ENCODE measurements around the gene GPR153. TPM values are rescaled to one million over a fixed set of nuclear protein-coding genes. Genes with fewer than 3 reads are reported as not detected.

Gene GPR153
- total RNA-seq, 1 experiment from 2014 or later = 4.8 TPM

GRCh38 chr1:6269720-6270400 is 9.0 kb upstream of the GPR153 start:
- DNase-seq (ENCODE audit: low spot score) = peak; percentile 59

DNA sequence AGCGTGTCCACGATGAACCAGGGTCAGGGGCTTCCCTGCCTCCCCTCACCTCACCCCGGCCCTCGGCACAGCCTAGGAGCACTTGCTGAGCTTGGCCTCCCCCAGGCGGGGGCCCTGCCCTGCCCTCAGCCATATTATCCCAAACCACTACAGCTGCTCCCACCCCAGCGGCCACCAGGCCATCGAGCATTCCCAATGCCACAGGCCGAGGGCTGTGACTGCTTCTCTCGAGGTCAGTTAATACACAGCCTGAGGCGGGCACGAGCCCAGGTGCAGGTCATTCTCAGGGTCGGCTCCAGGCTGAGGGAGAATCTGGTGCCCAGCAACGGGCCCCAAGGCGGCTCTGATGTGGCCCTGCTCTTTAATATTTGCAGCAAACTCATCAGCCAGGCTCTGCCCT is 8.4 kb upstream of the GPR153 start:
- DNase-seq (ENCODE audit: low spot score) = no peak

DNA sequence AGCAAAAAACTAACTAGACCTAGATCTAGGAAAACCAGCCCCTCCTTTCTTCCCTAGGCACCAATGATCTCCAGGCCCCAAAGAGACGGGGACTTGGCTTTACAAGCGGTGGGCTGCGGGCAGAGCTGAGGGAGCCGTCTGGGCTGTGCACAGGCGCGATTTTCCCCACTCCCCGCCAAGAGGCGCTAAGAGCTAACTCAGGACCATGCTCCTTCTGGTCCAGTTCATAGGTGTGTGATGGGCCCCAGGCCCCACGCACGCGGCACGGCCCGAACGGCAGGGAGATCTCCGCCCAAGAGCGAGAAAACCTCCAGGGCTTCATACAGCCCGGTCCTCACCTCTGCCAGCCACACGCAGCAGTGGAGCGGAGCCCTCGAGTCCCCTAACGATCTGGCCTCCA is 7.5 kb upstream of the GPR153 start:
- no peak for DNase-seq (ENCODE audit: low spot score)

DNA sequence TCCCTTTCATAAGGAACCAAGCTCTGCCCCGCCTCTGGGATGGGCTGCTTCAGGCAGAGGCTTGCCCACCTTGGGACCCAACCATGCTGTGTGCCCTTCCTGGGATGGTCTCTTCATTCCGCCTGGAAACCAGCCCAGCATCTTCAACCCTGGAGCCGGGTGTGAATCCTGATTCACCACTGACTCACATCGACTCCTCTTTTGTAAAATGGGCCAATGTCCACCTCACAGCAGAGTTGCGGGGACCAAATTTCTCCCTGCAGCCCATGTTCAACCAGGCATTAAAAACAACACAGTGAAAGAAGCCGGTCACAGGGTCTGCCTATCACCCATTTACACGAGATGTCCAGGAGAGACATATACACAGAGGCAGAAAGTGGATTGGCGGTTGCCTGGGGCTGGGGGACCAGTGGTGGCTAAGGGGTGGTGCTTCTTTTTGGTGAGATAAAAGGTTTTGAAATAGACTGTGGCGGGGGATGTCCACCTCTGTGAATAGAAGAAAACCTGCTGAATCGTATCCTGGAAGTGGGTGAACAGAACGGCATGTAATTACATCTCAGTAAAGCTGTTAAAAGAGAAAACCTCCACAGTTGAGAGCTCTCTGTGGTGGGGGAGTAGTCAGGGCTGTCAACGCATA is 6.9 kb upstream of the GPR153 start:
- DNase-seq (ENCODE audit: low spot score) = no peak

DNA sequence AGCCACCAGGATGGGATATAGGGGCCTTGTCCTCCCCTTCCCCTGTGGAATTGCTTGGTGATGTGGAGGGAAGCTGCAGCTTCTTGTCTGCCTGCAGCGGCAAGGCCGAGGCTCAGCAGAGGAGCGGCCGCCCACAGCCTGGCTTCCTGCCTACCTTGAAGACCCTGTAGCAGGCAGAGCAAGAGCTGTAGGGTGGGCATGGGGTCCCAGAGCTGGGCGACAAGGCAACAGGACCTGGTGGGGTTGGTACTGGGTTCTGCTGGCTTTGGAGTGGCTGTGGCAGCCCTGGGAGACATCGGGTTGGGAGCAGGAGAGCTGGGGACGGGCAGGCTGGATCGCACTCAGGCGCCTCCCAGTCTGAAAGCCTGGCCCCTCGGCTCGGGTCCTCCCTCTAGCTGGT is 5.7 kb upstream of the GPR153 start:
- no peak for DNase-seq (ENCODE audit: low spot score)

DNA sequence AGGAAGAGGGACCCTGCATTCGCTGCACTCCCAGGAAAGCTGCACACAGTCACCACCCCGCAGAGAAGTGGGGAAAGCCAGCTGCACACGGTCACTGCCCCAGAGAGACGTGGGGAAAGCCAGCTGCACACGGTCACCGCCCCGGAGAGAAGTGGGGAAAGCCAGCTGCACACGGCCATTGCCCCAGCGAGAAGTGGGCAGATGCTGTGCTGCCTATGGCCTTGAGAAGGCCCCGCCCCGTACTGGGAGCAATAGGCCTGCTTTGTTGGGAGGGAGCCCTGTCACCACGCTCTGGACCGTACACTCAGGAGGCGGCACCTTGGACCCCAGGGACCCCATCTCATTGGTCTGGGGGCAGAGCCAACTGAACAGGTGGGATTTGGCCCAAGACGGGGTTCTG is 4.3 kb upstream of the GPR153 start:
- DNase-seq (ENCODE audit: low spot score) = no peak

GRCh38 chr1:6263716-6264115 is 2.8 kb upstream of the GPR153 start:
- no peak for DNase-seq (ENCODE audit: low spot score)

DNA sequence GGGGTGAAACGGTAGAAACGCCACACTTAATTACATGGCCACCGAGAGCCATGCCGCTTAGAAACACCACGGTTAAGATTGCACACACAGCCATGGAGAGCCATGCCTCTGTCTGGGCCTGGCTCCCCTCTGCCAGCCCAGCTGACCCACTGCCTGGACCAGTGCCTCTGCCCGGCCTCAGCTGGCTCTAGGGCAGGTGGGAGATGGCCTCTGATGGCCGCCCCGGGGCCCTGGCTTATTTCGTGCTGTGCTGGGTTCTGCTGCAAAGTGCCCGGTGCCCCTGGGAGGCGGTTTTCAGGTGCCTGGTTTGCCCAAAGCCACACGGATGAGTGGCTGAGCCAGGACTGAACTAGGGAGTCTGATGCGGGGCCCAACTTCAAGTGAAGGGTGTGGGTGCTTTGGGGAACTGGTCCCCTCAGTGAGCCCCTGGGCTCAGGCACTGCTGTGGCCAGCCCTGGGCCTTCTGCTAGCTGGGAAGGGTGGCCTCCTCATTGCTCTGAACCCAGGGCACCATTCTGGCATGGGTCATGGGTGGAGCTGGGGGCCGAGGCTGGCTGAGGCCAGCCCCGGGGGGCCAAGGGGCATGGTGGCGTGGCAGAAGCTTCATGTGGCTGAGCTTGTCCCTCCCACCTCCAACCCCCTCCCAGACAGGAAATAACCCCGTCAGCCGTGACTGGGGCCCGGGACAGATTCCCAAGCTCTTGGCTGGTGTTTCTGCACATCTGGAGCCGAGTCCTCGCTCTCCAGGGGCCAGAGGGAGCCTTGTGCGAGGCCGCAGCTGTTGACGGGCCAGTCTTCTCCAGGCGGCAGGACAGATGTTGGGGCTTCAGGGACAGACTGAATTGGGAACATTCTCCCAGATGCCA is 1.9 kb upstream of the GPR153 start:
- DNase-seq (ENCODE audit: low spot score) = no peak

DNA sequence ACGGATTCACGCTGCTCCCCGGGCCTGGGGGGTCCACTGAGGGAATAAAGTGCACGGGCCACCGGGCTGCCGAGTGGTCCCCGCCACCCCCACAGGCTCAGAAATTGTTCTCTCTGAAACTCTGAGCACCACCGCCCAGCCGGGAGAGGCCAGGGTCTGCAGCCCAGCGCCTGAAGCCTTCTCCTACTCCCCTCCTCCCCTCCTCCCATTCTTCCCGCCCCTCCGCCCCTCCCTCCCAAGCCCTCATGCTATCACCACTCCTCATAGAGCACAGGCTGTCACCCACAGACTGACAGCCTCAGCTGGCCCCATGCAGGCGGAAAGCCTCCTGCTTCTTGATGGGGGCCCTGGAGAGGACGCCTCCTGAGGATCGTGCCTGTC is 707 bp upstream of the GPR153 start:
- no peak for DNase-seq (ENCODE audit: low spot score)

DNA sequence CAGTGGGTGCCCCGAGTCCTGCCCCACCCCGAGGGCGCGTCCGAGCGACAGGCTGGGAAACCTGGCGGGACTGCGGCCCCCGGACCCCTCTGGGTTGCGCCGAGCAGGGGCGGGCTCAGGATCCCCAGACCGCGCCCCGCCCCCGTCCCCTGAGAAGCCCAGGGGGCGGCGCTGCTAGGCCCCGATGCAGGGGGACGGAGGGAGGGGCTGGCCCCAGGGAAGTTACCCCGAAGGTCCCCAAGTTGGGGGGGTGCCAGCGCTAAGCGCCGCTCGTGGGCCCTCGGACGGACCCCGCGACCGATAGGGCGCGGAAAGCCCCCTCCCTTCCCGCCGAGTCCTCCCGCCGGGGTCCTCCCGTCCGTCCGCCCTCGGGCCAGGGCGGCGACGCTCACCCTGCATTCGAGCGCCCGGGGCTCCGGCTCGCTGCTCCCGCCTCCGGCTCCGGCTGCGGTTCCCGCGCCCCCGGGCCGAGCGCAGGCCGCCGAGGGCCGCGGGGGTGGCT is 414 bp downstream of the GPR153 start:
- no peak for DNase-seq (ENCODE audit: low spot score)

GRCh38 chr1:6259491-6260362 is 1.2 kb downstream of the GPR153 start:
- peak; percentile 79 for DNase-seq (ENCODE audit: low spot score)

- DNase-seq (ENCODE audit: low spot score) = no peak
These were observed 2.2 kb downstream of the GPR153 start for GRCh38 chr1:6258675-6259074.

DNA sequence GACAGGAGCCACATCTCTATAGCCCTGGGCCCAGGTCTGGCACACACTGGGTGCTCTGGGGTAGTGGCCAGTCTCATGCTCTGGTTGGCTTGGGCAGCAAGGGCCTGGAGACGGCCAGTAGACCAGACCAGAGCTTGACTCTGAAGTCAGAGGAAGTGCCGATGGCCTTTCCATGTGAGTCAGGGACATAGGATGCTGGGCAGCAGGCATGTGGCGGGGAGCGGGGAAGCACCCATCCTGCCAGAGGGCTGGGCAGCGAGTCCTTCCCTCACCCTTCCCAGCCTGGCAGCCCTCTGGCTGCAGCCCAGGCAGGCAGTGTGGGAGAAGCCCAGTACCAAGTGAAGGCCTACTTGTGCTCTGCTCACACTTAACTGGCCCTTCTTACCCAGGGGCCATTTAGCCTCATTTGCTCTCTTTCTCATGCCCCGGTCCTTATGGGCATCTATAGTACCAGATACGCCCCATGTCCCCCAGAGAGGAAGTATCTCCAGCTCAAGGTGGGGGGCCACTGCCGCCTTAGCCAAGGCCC is 3.3 kb downstream of the GPR153 start:
- DNase-seq (ENCODE audit: low spot score) = no peak

GRCh38 chr1:6256645-6257044 is 4.3 kb downstream of the GPR153 start:
- no peak for DNase-seq (ENCODE audit: low spot score)

- DNase-seq (ENCODE audit: low spot score) = no peak
These were observed 6.2 kb downstream of the GPR153 start for GRCh38 chr1:6254691-6255090.

DNA sequence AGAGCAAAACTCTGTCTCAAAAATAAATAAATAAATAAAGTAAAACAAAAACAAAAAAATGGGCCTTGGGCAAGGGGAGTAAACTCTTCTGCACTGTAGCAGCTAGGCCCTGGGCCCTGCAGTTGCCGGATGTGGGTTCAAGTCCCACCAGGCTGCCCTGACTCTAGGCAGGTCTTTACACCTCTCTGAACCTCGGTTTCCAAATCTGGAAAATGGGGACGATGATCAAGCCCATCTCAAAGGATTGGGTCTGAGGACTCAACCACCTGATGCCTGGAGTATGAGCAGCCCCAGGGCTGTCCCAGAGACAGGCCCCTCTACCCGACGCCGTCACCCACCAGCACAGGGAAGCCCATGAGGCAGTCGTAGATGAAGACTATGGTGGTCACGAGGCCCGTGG is 7.5 kb downstream of the GPR153 start:
- DNase-seq (ENCODE audit: low spot score) = no peak

- DNase-seq (ENCODE audit: low spot score) = no peak
These were observed 8.6 kb downstream of the GPR153 start for GRCh38 chr1:6252374-6252710.

GRCh38 chr1:6251681-6252373 is 9.1 kb downstream of the GPR153 start:
- DNase-seq (ENCODE audit: low spot score) = no peak

DNA sequence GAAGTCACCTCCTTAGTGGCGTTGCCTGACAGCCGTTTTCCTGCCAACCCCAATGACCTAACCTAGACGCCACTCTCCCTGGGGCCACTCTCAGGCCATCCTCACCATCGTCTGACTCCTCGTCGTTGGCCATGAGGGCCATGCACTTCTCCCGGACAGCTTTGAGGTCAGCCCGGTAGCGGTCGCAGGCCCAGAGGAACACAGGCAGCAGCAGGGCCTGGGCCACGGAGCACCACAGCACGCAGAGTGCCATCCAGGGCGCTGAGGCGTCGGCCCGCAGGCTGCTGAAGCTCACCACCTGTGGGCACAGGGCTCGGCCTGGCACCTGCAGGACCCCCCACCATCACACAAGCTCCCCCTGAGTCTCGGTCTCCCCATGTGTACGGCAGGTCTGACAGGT is 9.7 kb downstream of the GPR153 start:
- DNase-seq (ENCODE audit: low spot score) = no peak

- DNase-seq (ENCODE audit: low spot score) = no peak
These were observed 10.9 kb downstream of the GPR153 start for GRCh38 chr1:6249739-6250689.
